Measurements from ENCODE around the gene PTRH1.

DNA sequence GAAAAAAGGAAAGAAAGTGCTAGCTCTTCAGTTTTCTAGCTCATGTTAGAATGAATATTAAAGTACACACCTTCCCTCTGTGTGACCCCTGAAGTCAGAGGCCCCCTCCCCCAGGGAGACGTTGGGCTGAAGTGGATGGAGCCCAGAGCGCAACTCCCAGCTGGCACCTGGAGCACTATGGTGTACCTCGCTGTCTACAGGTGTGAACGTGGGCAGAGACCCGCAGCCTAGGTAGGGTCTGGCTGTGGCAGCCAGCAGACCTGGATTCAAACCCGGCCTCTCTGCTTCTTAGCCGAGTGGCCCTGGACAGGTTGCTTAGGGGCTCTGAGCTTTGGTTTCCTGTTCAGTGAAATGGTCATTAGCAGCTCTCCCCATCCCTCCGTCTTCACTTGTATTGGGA is 13.3 kb upstream of the PTRH1 start:
- no peak for TF ChIP-seq EZH2 (IDR thresholded peaks at IDR 0.05; ENCODE audit: borderline replicate concordance, low read length)
- TF ChIP-seq, protein P1, sequence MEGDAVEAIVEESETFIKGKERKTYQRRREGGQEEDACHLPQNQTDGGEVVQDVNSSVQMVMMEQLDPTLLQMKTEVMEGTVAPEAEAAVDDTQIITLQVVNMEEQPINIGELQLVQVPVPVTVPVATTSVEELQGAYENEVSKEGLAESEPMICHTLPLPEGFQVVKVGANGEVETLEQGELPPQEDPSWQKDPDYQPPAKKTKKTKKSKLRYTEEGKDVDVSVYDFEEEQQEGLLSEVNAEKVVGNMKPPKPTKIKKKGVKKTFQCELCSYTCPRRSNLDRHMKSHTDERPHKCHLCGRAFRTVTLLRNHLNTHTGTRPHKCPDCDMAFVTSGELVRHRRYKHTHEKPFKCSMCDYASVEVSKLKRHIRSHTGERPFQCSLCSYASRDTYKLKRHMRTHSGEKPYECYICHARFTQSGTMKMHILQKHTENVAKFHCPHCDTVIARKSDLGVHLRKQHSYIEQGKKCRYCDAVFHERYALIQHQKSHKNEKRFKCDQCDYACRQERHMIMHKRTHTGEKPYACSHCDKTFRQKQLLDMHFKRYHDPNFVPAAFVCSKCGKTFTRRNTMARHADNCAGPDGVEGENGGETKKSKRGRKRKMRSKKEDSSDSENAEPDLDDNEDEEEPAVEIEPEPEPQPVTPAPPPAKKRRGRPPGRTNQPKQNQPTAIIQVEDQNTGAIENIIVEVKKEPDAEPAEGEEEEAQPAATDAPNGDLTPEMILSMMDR (IDR thresholded peaks at IDR 0.05; ENCODE audit: low read length) = no peak

Data from OCI-LY1 (cell line).